HG02852 (cell line): ENCODE measurements around the gene IFNA5.

Experiments used
- ATAC-seq: cut with Tn5 transposase; IDR thresholded peaks from one replicate; pipeline ENCODE4 v1.9.1; 2021; ENCODE audit warnings: mild to moderate bottlenecking, moderate library complexity; ENCODE audit not compliant: unreplicated experiment

The IFNA5 gene

GRCh38 chr9:21294904-21295538 is 10.1 kb downstream of the IFNA5 start:
- peak; percentile 85 for ATAC-seq

GRCh38 chr9:21294364-21294774 is 10.7 kb downstream of the IFNA5 start:
- no peak for ATAC-seq

GRCh38 chr9:21289848-21290247 is 15.3 kb downstream of the IFNA5 start:
- ATAC-seq: no peak

GRCh38 chr9:21287280-21287679 is 17.8 kb downstream of the IFNA5 start:
- ATAC-seq: no peak

- no peak for ATAC-seq
Observed at GRCh38 chr9:21286659-21287058, 18.5 kb downstream of the IFNA5 start.

GRCh38 chr9:21286099-21286498 is 19.0 kb downstream of the IFNA5 start:
- no peak for ATAC-seq

- ATAC-seq: no peak
Observed at GRCh38 chr9:21281275-21281674, 23.8 kb downstream of the IFNA5 start.

GRCh38 chr9:21268347-21268657 is 36.8 kb downstream of the IFNA5 start:
- ATAC-seq: no peak

GRCh38 chr9:21267485-21268346 is 37.4 kb downstream of the IFNA5 start:
- no peak for ATAC-seq

- no peak for ATAC-seq
Observed at GRCh38 chr9:21266733-21267484, 38.2 kb downstream of the IFNA5 start.

- no peak for ATAC-seq
Observed at GRCh38 chr9:21265421-21266189, 39.5 kb downstream of the IFNA5 start.

- no peak for ATAC-seq
Observed at GRCh38 chr9:21255538-21256212, 49.4 kb downstream of the IFNA5 start.
